Lung (tissue), 12 donors: Measurements from ENCODE around the gene SLC28A1. TPM values are rescaled to one million over a fixed set of nuclear protein-coding genes. Genes with fewer than 3 reads are reported as not detected.

ENCODE experiments used
- ATAC-seq: fragments of 200-7000 bp; cut with Tn5 transposase; one replicate; pipeline ENCODE4 v1.9.1; 2020; ENCODE audit warnings: moderate number of reproducible peaks; ENCODE audit not compliant: insufficient read depth, low FRiP score
- DNase-seq, 3 donors: peaks; one replicate each; pipeline ENCODE4 v3.0.0-alpha.2; 2013 to 2017
- H3K27ac ChIP-seq, 2 donors: one replicate each; pipeline ENCODE4 v1.5.1; 2013; ENCODE audit warnings: mild to moderate bottlenecking in 2 of 2, moderate library complexity in 2 of 2, control low read depth in 1 of 2, inconsistent platforms in 1 of 2, low read depth in 1 of 2, low read length in 1 of 2
- H3K27me3 ChIP-seq, 3 donors: one replicate each; pipeline ENCODE4 v1.5.1; 2013; ENCODE audit warnings: low read length in 2 of 3; ENCODE audit not compliant: control insufficient read depth in 3 of 3, insufficient read depth in 3 of 3
- H3K36me3 ChIP-seq, 4 donors: one replicate each; pipeline ENCODE4 v1.5.1; 2013; ENCODE audit warnings: low read length in 4 of 4, mild to moderate bottlenecking in 1 of 4, moderate library complexity in 1 of 4; ENCODE audit not compliant: control insufficient read depth in 4 of 4, insufficient read depth in 4 of 4
- H3K4me1 ChIP-seq, 5 donors: one replicate each; pipeline ENCODE4 v1.5.1; 2013; ENCODE audit warnings: low read length in 5 of 5, mild to moderate bottlenecking in 2 of 5, moderate library complexity in 1 of 5; ENCODE audit not compliant: control insufficient read depth in 5 of 5, insufficient read depth in 5 of 5
- H3K4me3 ChIP-seq: one replicate; pipeline ENCODE4 v1.5.1; 2013; ENCODE audit warnings: mild to moderate bottlenecking, control low read depth, moderate library complexity
- H3K9ac ChIP-seq, 2 donors: one replicate each; pipeline ENCODE4 v1.5.1; 2013; ENCODE audit warnings: low read length in 2 of 2, control low read depth in 1 of 2; ENCODE audit not compliant: insufficient read depth in 1 of 2
- H3K9me3 ChIP-seq, 4 donors: one replicate each; pipeline ENCODE4 v1.5.1; 2013; ENCODE audit warnings: low read length in 3 of 4, mild to moderate bottlenecking in 1 of 4, moderate library complexity in 1 of 4; ENCODE audit not compliant: control insufficient read depth in 4 of 4, insufficient read depth in 3 of 4
- WGBS, 2 donors: extraction: QIAGEN DNeasy Blood & Tissue Kit; methylation state at CpG; one replicate each; pipeline ENCODE4 v1.1.7; 2013; 5-methylcytosine and 5-hydroxymethylcytosine counted together
- polyA plus RNA-seq, 2 donors: library from polyadenylated mRNA; stranded (reverse); fragments of 200-250 nt; gene quantifications; one replicate each; pipeline ENCODE4 v1.2.1, GENCODE V29; 2013
- total RNA-seq, 2 donors: library from RNA; depleted of rRNA in 1 of 2; stranded (reverse); fragments of >200 nt in 1 of 2; gene quantifications; one replicate each; pipeline ENCODE4 v1.2.1, GENCODE V29; 2014 to 2021
- TF ChIP-seq, protein P1 (sequence below): IDR thresholded peaks from 2 replicates; pipeline ENCODE4 v1.5.1; 2012; ENCODE audit warnings: mild to moderate bottlenecking; ENCODE audit errors: control extremely low read depth, extremely low read depth
- donor health status: control.
- donor health status: control.
- donor health status: Bipolar disorder and iron deficiency.
- donor health status: healthy.
- donor health status: DM: yes; HTN: yes; CAD: no.

The SLC28A1 gene
- total and polyA plus RNA-seq, 4 donors = 0.06 TPM; not detected in 3

DNA sequence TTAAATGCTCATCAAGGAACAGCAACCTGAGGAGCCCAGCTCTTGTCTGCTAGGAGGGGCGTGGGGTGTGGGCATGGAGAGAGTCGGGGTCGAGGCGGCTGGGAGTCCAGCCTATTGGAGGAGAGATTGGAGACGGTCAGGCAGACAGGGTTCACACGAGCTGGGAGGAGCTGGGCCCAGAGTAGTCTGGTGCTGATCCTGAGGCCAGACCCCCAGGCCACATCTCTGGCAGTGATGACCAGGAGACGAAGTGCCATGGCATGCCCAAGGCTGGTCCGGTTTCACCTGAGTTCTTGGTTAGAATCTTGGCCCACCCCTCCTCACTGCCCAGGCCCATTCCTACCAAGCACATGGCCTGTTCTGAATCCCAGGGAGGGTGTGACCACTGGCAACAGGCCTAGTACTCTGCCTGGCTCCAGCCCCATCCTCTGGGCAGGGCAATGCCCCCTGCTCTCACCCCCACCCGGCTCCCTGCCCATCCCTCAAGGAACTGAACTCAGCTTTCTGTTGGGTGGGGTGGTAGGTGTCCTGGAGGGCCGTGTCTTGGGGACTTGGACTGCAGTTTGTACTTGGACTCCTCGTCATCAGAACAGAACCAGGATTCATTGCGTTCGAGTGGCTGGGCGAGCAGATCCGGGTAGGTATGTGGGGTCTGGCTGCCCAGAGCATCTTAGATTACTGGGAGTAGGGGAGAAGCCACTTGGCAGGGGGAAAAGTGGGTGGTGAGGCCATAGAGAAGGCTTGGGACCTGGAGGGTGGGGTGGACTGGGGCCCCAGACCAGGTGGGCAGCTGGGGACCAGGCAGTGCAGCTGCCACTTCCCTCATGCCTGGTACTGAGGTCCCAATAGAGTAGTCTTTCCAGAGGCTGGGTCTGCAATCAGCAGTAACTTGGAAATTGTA is 20.8 kb downstream of the SLC28A1 start:
- no peak overlapping the region for H3K9ac ChIP-seq

DNA sequence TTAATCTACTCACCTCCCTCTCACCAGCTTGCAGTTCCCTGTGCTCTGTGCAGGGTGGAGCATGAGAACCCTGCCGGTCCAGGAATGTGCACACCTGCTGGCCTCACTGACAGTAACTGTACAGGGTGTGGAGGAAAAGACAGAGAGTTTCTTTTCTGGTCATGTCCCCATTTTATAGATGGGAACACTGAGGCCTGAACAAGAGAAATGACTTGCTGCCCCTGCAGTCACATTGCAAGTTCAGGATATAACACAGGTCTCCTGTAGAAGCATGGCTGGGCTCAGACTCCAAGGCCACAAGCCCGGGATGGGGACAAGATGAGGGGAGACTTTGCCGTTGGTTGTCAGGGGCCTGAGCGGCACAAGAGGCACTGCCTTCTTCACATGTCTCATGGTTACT is 23.3 kb downstream of the SLC28A1 start:
- TF ChIP-seq, protein P1, sequence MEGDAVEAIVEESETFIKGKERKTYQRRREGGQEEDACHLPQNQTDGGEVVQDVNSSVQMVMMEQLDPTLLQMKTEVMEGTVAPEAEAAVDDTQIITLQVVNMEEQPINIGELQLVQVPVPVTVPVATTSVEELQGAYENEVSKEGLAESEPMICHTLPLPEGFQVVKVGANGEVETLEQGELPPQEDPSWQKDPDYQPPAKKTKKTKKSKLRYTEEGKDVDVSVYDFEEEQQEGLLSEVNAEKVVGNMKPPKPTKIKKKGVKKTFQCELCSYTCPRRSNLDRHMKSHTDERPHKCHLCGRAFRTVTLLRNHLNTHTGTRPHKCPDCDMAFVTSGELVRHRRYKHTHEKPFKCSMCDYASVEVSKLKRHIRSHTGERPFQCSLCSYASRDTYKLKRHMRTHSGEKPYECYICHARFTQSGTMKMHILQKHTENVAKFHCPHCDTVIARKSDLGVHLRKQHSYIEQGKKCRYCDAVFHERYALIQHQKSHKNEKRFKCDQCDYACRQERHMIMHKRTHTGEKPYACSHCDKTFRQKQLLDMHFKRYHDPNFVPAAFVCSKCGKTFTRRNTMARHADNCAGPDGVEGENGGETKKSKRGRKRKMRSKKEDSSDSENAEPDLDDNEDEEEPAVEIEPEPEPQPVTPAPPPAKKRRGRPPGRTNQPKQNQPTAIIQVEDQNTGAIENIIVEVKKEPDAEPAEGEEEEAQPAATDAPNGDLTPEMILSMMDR = no peak
- H3K27ac ChIP-seq = no peak overlapping the region
- WGBS, 2 donors = 93 to 97% methylated on average over 4 of the region's 4 CpGs
- no peak overlapping the region for H3K4me3 ChIP-seq
- H3K9ac ChIP-seq = no peak overlapping the region
- no peaks in the 10 kb centered on the region for H3K9me3 ChIP-seq
- H3K4me1 ChIP-seq = peaks cover 0 to 17% (median 0%) of the 10 kb centered on the region in 5 donors
- DNase-seq (no peak), ATAC-seq (no peak)
- H3K27me3 ChIP-seq = no peaks in the 10 kb centered on the region
- H3K36me3 ChIP-seq = no peaks in the 10 kb centered on the region

More for the DNA sequence above, 20.8 kb downstream of the SLC28A1 start:
- TF ChIP-seq, protein P1 = no peak
- no peak for ATAC-seq
- H3K9me3 ChIP-seq = peaks cover 0 to 3% (median under 1%) of the 10 kb centered on the region in 4 donors
- no peak overlapping the region for H3K27ac ChIP-seq
- WGBS, 2 donors = 91 to 96% methylated on average over 15 of the region's 15 CpGs
- no peaks in the 10 kb centered on the region for H3K27me3 ChIP-seq
- DNase-seq = no peak
- H3K4me1 ChIP-seq = peaks cover 0 to 7% (median 0%) of the 10 kb centered on the region in 5 donors
- no peaks in the 10 kb centered on the region for H3K36me3 ChIP-seq
- H3K4me3 ChIP-seq = no peak overlapping the region

- no peak overlapping the region for H3K4me3 ChIP-seq
- no peaks in the 10 kb centered on the region for H3K27me3 ChIP-seq
- peaks cover 0 to 25% (median 0%) of the 10 kb centered on the region in 5 donors for H3K4me1 ChIP-seq
- ATAC-seq = no peak
- no peak overlapping the region for H3K27ac ChIP-seq
- TF ChIP-seq, protein P1 = no peak
- DNase-seq = no peak
- no peaks in the 10 kb centered on the region for H3K36me3 ChIP-seq
- H3K9me3 ChIP-seq = no peaks in the 10 kb centered on the region
- no peak overlapping the region for H3K9ac ChIP-seq
- 66 to 78% methylated on average over 13 of the region's 13 CpGs for WGBS, 2 donors
Observed at GRCh38 chr15:84908564-84908963, 24.1 kb downstream of the SLC28A1 start.
